GM23248 (cell line): Measurements from ENCODE around the gene HAND2.

Experiments
- EZH2 ChIP-seq: fragments of 200-600 bp; sonication (generic); IDR thresholded peaks from 2 replicates; pipeline ENCODE4 v1.6.1; 2018; ENCODE audit warnings: antibody characterized with exemption, mild to moderate bottlenecking; ENCODE audit not compliant: insufficient read depth, poor library complexity, severe bottlenecking
- EZH2phosphoT487 ChIP-seq: fragments of 200-600 bp; sonication (generic); IDR thresholded peaks from 2 replicates; pipeline ENCODE4 v1.6.1; 2018; ENCODE audit warnings: antibody characterized with exemption, moderate library complexity, mild to moderate bottlenecking, low read depth; ENCODE audit not compliant: insufficient read depth

- no peak for TF ChIP-seq EZH2phosphoT487
- TF ChIP-seq EZH2 = no peak
These were observed 29.0 kb downstream of the HAND2 start for GRCh38 chr4:173500841-173501591.
